Urothelium cell line (cell line): ENCODE measurements around the gene B9D1.
A peak's percentile ranks its signal among the peaks of the same experiment; 100 is the strongest.

Source experiments
- DNase-seq: peaks from one replicate; pipeline ENCODE4 v3.0.0; 2011; ENCODE audit warnings: low spot score, mixed read lengths
- FAIRE-seq: peaks from 2 replicates; lab custom pipeline; 2011; peaks lifted over from hg19 to GRCh38; lab: Jason Lieb, UNC

The B9D1 gene

GRCh38 chr17:19322129-19322505 is 40.4 kb downstream of the B9D1 start:
- DNase-seq (no peak), FAIRE-seq (no peak)

GRCh38 chr17:19321481-19322128 is 40.9 kb downstream of the B9D1 start:
- DNase-seq (no peak), FAIRE-seq (no peak)

- FAIRE-seq (no peak), DNase-seq (no peak)
Measured at GRCh38 chr17:19320876-19321275, 41.6 kb downstream of the B9D1 start.

GRCh38 chr17:19319771-19320505 is 42.6 kb downstream of the B9D1 start:
- no peak for FAIRE-seq
- DNase-seq: no peak

- DNase-seq (no peak), FAIRE-seq (no peak)
Measured at GRCh38 chr17:19318611-19319010, 43.9 kb downstream of the B9D1 start.

GRCh38 chr17:19317359-19318095 is 45.0 kb downstream of the B9D1 start:
- no peak for DNase-seq

GRCh38 chr17:19316761-19317358 is 45.7 kb downstream of the B9D1 start:
- FAIRE-seq (no peak), DNase-seq (no peak)

More at GRCh38 chr17:19317359-19318095, 45.0 kb downstream of the B9D1 start:
- no peak for FAIRE-seq

- DNase-seq (no peak), FAIRE-seq (no peak)
Measured at GRCh38 chr17:19315104-19315503, 47.4 kb downstream of the B9D1 start.

- FAIRE-seq (peak; percentile 78), DNase-seq (no peak)
Measured at GRCh38 chr17:19313746-19314651, 48.5 kb downstream of the B9D1 start.

GRCh38 chr17:19313066-19313745 is 49.3 kb downstream of the B9D1 start:
- no peak for FAIRE-seq
- DNase-seq: no peak

GRCh38 chr17:19312406-19312805 is 50.1 kb downstream of the B9D1 start:
- FAIRE-seq: no peak
- DNase-seq: no peak

GRCh38 chr17:19311421-19312215 is 50.9 kb downstream of the B9D1 start:
- no peak for FAIRE-seq

GRCh38 chr17:19311016-19311415 is 51.5 kb downstream of the B9D1 start:
- FAIRE-seq (no peak), DNase-seq (no peak)

More at GRCh38 chr17:19311421-19312215, 50.9 kb downstream of the B9D1 start:
- DNase-seq: no peak

- FAIRE-seq: no peak
- no peak for DNase-seq
Measured at GRCh38 chr17:19310151-19310550, 52.4 kb downstream of the B9D1 start.

- FAIRE-seq: no peak
- no peak for DNase-seq
Measured at GRCh38 chr17:19309701-19310100, 52.8 kb downstream of the B9D1 start.

GRCh38 chr17:19308398-19308797 is 54.1 kb downstream of the B9D1 start:
- FAIRE-seq (no peak), DNase-seq (no peak)

GRCh38 chr17:19307521-19307920 is 55.0 kb downstream of the B9D1 start:
- no peak for DNase-seq
- no peak for FAIRE-seq

- no peak for DNase-seq
- FAIRE-seq: no peak
Measured at GRCh38 chr17:19306160-19307111, 56.1 kb downstream of the B9D1 start.
